ENCODE measurements around the gene PEX12.

DNA sequence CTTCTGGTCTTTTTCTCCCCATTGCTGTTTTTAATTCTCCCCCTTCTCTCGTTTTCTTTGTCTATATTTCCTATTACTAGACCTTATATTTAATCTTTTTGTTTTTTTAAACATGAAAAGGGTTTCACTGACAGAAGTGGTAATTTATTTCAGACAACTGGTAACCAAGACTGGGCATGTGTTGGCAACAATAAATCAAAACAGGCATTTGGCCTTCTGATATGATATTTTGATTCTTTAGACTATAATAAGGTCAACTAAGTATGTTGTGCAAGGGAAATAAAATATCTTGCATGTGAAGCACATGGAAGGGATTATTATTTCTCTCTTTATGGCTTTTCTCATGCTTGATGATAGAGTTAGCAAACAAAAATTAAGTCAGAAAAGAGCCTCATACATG lies 43.4 kb upstream of the PEX12 start:
- TF ChIP-seq, protein P1, sequence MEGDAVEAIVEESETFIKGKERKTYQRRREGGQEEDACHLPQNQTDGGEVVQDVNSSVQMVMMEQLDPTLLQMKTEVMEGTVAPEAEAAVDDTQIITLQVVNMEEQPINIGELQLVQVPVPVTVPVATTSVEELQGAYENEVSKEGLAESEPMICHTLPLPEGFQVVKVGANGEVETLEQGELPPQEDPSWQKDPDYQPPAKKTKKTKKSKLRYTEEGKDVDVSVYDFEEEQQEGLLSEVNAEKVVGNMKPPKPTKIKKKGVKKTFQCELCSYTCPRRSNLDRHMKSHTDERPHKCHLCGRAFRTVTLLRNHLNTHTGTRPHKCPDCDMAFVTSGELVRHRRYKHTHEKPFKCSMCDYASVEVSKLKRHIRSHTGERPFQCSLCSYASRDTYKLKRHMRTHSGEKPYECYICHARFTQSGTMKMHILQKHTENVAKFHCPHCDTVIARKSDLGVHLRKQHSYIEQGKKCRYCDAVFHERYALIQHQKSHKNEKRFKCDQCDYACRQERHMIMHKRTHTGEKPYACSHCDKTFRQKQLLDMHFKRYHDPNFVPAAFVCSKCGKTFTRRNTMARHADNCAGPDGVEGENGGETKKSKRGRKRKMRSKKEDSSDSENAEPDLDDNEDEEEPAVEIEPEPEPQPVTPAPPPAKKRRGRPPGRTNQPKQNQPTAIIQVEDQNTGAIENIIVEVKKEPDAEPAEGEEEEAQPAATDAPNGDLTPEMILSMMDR (IDR thresholded peaks at IDR 0.05) = no peak
- no peak for TF ChIP-seq ZFX (IDR thresholded peaks at IDR 0.05; ENCODE audit: borderline replicate concordance)
